IMR-90 (cell line): ENCODE results near the gene CASZ1. TPM values are rescaled to one million over a fixed set of nuclear protein-coding genes. Genes with fewer than 3 reads are reported as not detected.
A peak's percentile ranks its signal among the peaks of the same experiment; 100 is the strongest.

Source experiments
- ATAC-seq: fragments of 200-7000 bp; cut with Tn5 transposase; 2 replicates; pipeline ENCODE4 v1.9.1; 2020; ENCODE audit warnings: low read depth, mild to moderate bottlenecking, moderate library complexity
- BruUV-seq: library from RNA; stranded (reverse); fragments of 400-500 nt; replicated peaks from 2 replicates; lab custom pipeline; 2021; lab: Mats Ljungman, UMichigan
- CTCF ChIA-PET: fragments of 300-600 bp; formaldehyde crosslinking; extraction: SDS; loops from one replicate; lab custom pipeline; 2021; ENCODE audit warnings: antibody characterized with exemption; lab: Yijun Ruan, JAX
- POLR2A ChIA-PET: fragments of 300-600 bp; sonication (Branson Sonifier 250); formaldehyde crosslinking; loops from one replicate; lab custom pipeline; 2022; ENCODE audit warnings: antibody characterized with exemption; ENCODE audit not compliant: unreplicated experiment; lab: Charles Lee
- DNase-seq: peaks from one replicate; pipeline ENCODE4 v3.0.0; 2013
- H2AFZ ChIP-seq: replicated peaks from 2 replicates; pipeline ENCODE3; 2013; ENCODE audit warnings: low read length, mild to moderate bottlenecking; ENCODE audit not compliant: poor library complexity
- H2AK5ac ChIP-seq: 2 replicates; pipeline ENCODE4 v1.6.1; 2013; ENCODE audit warnings: low read depth, low read length, inconsistent platforms
- H2AK9ac ChIP-seq: replicated peaks from 2 replicates; pipeline ENCODE3; 2013; ENCODE audit warnings: mild to moderate bottlenecking, low read depth, low read length, moderate library complexity; ENCODE audit not compliant: poor library complexity
- H2BK120ac ChIP-seq: 2 replicates; pipeline ENCODE4 v1.6.1; 2013; ENCODE audit warnings: low read depth, low read length, inconsistent platforms
- H2BK15ac ChIP-seq: 3 replicates; pipeline ENCODE4 v1.6.1; 2013; ENCODE audit warnings: low read depth, low read length, inconsistent platforms
- H2BK20ac ChIP-seq: 2 replicates; pipeline ENCODE4 v1.6.1; 2013; ENCODE audit warnings: low read depth, mild to moderate bottlenecking, inconsistent platforms, low read length, moderate library complexity
- H2BK5ac ChIP-seq: 2 replicates; pipeline ENCODE4 v1.6.1; 2013; ENCODE audit warnings: mild to moderate bottlenecking, low read depth, low read length, inconsistent platforms; ENCODE audit not compliant: poor library complexity, severe bottlenecking
- H3K14ac ChIP-seq: replicated peaks from 2 replicates; pipeline ENCODE4 v1.6.1; 2013; ENCODE audit warnings: low read depth, low read length, inconsistent platforms
- H3K18ac ChIP-seq: 2 replicates; pipeline ENCODE4 v1.6.1; 2013; ENCODE audit warnings: low read depth, low read length, control low read depth
- H3K23ac ChIP-seq: 2 replicates; pipeline ENCODE4 v1.6.1; 2013; ENCODE audit warnings: low read depth, low read length, inconsistent platforms
- H3K27ac ChIP-seq: 2 replicates; pipeline ENCODE4 v1.5.1; 2013; ENCODE audit warnings: mild to moderate bottlenecking, control low read depth, low read length; ENCODE audit not compliant: insufficient read depth
- H3K27me3 ChIP-seq: 2 replicates; pipeline ENCODE4 v1.6.1; 2013; ENCODE audit warnings: low read length; ENCODE audit not compliant: control insufficient read depth, insufficient read depth
- H3K36me3 ChIP-seq: 2 replicates; pipeline ENCODE4 v1.6.1; 2013; ENCODE audit warnings: low read length, mixed read lengths; ENCODE audit not compliant: control insufficient read depth, insufficient read depth
- H3K4ac ChIP-seq: 2 replicates; pipeline ENCODE4 v1.6.1; 2013; ENCODE audit warnings: low read depth, low read length, inconsistent platforms
- H3K4me1 ChIP-seq: 2 replicates; pipeline ENCODE4 v1.6.1; 2013; ENCODE audit warnings: low read length, mixed read lengths; ENCODE audit not compliant: control insufficient read depth, insufficient read depth
- H3K4me2 ChIP-seq: 2 replicates; pipeline ENCODE4 v1.6.1; 2013; ENCODE audit warnings: low read depth, mild to moderate bottlenecking, control low read depth, low read length, moderate library complexity
- H3K4me3 ChIP-seq: 2 replicates; pipeline ENCODE4 v1.5.1; 2013; ENCODE audit warnings: low read depth, mild to moderate bottlenecking, control low read depth, low read length, moderate library complexity; ENCODE audit not compliant: insufficient read depth
- H3K56ac ChIP-seq: 2 replicates; pipeline ENCODE4 v1.6.1; 2013; ENCODE audit warnings: low read length, inconsistent platforms; ENCODE audit not compliant: insufficient read depth; ENCODE audit errors: extremely low read depth
- H3K79me1 ChIP-seq, 2 experiments: 2 replicates each; pipeline ENCODE4 v1.6.1; 2013; ENCODE audit warnings: low read length in 2 of 2, inconsistent platforms in 1 of 2, low read depth in 1 of 2
- H3K9ac ChIP-seq: 2 replicates; pipeline ENCODE4 v1.6.1; 2013; ENCODE audit warnings: low read depth, low read length, control low read depth
- H3K9me1 ChIP-seq: 2 replicates; pipeline ENCODE4 v1.6.1; 2013; ENCODE audit warnings: low read length, inconsistent platforms; ENCODE audit not compliant: insufficient read depth
- H3K9me3 ChIP-seq: 2 replicates; pipeline ENCODE4 v1.6.1; 2013; ENCODE audit warnings: low read length; ENCODE audit not compliant: control insufficient read depth, insufficient read depth
- H4K20me1 ChIP-seq: 2 replicates; pipeline ENCODE4 v1.6.1; 2013; ENCODE audit warnings: low read length, inconsistent platforms; ENCODE audit not compliant: insufficient read depth
- H4K5ac ChIP-seq: 2 replicates; pipeline ENCODE4 v1.6.1; 2013; ENCODE audit warnings: mild to moderate bottlenecking, low read depth, low read length, control low read depth
- H4K8ac ChIP-seq, 2 experiments: 2 replicates each; pipeline ENCODE4 v1.6.1; 2013; ENCODE audit warnings: low read depth in 2 of 2, low read length in 2 of 2, control low read depth in 1 of 2, inconsistent platforms in 1 of 2
- H4K91ac ChIP-seq: 2 replicates; pipeline ENCODE4 v1.6.1; 2013; ENCODE audit warnings: low read depth, low read length, inconsistent platforms; ENCODE audit not compliant: insufficient read depth
- USF2 ChIP-seq: fragments of 150-350 bp; IDR thresholded peaks from 2 replicates; pipeline ENCODE4 v1.6.1; 2017; ENCODE audit warnings: mild to moderate bottlenecking, antibody characterized with exemption, low read length, low read depth
- WGBS, 2 experiments: methylation state at CpG; one replicate each; pipeline versions ENCODE4 v1.1.5 to v1.1.7; 2013; ENCODE audit warnings: missing lambda C conversion rate in 2 of 2; ENCODE audit not compliant: insufficient read length in 1 of 2; ENCODE audit errors: extremely low coverage in 2 of 2; 5-methylcytosine and 5-hydroxymethylcytosine counted together
- dilution Hi-C: fragments of 300-500 bp; cut with HindIII; formaldehyde crosslinking; loops from one replicate; pipeline ENCODE4 v1.14.3; 2018; ENCODE audit warnings: low sequenced_read_pairs; ENCODE audit not compliant: unreplicated experiment
- in situ Hi-C: fragments of 300-500 bp; cut with MboI; formaldehyde crosslinking; loops from 3 replicates; pipeline ENCODE4 v1.14.3; 2019; ENCODE audit warnings: low sequenced_read_pairs, inconsistent platforms, mixed read lengths
- intact Hi-C: fragments of 100-400 bp; cut with micrococcal nuclease; formaldehyde crosslinking; loops from 2 replicates; pipeline ENCODE4 v1.10.0; 2022
- polyA plus RNA-seq, 3 experiments: library from polyadenylated mRNA; depleted of rRNA; stranded (reverse); fragments of >200 nt; gene quantifications; 2 replicates each; pipeline ENCODE4 v1.2.3, GENCODE V29; 2012; ENCODE audit warnings: low replicate concordance in 1 of 3
- total RNA-seq: library from RNA; depleted of rRNA; stranded (reverse); fragments of >200 nt; gene quantifications from 2 replicates; pipeline ENCODE4 v1.2.3, GENCODE V29; 2012

The CASZ1 gene
- total and polyA plus RNA-seq, 2 of the 4 experiments (the other 2 are of a cell fraction): 0.18 to 0.24 TPM

- H4K5ac ChIP-seq: no peak overlapping the region
- dilution Hi-C loops (no loop called here), intact Hi-C loops (no loop called here), in situ Hi-C loops (no loop called here)
- no peaks in the 10 kb centered on the region for H3K79me1 ChIP-seq
- ATAC-seq (no peak), DNase-seq (no peak)
- no peak for TF ChIP-seq USF2
- H3K36me3 ChIP-seq: no peaks in the 10 kb centered on the region
- peak overlapping the region; percentile 42 for H2AK9ac ChIP-seq
- no peak overlapping the region for H3K56ac ChIP-seq
- 82% methylated on average over 10 of the region's 40 CpGs; no CpG with 5 or more reads in 1 of the 2 experiments for WGBS, 2 experiments
- no peak overlapping the region for H2BK120ac ChIP-seq
- ChIA-PET POLR2A (no interaction called here), CTCF (no interaction called here)
- no peak overlapping the region for H2BK5ac ChIP-seq
- no peaks in the 10 kb centered on the region for H3K4me1 ChIP-seq
- no peaks in the 10 kb centered on the region; the same call in 1 of the 2 replicates for H3K27me3 ChIP-seq
- no peak overlapping the region for H3K27ac ChIP-seq
- H2AK5ac ChIP-seq: no peak overlapping the region
- no peak overlapping the region for H3K18ac ChIP-seq
- H2AFZ ChIP-seq: no peak overlapping the region
- no peaks in the 10 kb centered on the region for H3K9me3 ChIP-seq
- H3K9ac ChIP-seq: no peak overlapping the region
- no peak overlapping the region for H3K4me2 ChIP-seq
- H3K23ac ChIP-seq: no peak overlapping the region
- H3K4me3 ChIP-seq: no peak overlapping the region
- no peak overlapping the region for H3K14ac ChIP-seq
- H3K4ac ChIP-seq: no peak overlapping the region
- no peaks in the 10 kb centered on the region for H4K20me1 ChIP-seq
- H4K91ac ChIP-seq: no peak overlapping the region
- H2BK20ac ChIP-seq: no peak overlapping the region
- H2BK15ac ChIP-seq: no peak overlapping the region
- 0 out of 2 replicates have a peak, but pooled peaks cover 3% of the 10 kb centered on the region for H3K9me1 ChIP-seq
- BruUV-seq: no TSS peak
- no peak overlapping the region for H4K8ac ChIP-seq
These were observed 145.7 kb downstream of the CASZ1 start for GRCh38 chr1:10650556-10651388.
